ENCODE results near the gene RNF150. TPM values are rescaled to one million over a fixed set of nuclear protein-coding genes. Genes with fewer than 3 reads are reported as not detected.

RNF150 gene
- total RNA-seq, 4 donors from 2014 or later: 33.1 to 53.3 (median 43.6) TPM

DNA sequence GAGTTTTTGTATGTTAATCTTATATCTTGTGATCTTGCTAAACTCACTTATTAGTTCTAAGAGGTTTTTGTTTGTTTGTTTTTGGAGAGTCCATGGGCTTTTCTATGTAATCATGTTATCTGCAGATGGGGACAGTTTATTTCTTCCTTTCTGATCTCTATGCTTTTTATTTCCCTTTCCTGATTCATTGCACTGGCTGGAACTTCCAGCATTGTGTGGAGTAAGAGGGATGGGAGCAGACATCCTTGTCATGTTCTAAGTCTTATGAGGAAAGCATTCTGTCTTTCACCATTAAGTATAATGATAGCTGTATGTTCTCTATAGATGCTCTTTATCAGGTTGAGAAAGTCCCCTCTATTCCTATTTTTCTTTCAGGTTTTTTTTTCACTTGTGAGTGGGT lies 286.5 kb downstream of the RNF150 start:
- intact Hi-C loops (cut with DNase I): no loop called here
- no peak overlapping the region for H3K4me3 ChIP-seq
- H3K27ac ChIP-seq (replicated peaks in 1 of 4): no peak overlapping the region
- H3K9me3 ChIP-seq: no peaks in the 10 kb centered on the region
- TF ChIP-seq, protein P1, sequence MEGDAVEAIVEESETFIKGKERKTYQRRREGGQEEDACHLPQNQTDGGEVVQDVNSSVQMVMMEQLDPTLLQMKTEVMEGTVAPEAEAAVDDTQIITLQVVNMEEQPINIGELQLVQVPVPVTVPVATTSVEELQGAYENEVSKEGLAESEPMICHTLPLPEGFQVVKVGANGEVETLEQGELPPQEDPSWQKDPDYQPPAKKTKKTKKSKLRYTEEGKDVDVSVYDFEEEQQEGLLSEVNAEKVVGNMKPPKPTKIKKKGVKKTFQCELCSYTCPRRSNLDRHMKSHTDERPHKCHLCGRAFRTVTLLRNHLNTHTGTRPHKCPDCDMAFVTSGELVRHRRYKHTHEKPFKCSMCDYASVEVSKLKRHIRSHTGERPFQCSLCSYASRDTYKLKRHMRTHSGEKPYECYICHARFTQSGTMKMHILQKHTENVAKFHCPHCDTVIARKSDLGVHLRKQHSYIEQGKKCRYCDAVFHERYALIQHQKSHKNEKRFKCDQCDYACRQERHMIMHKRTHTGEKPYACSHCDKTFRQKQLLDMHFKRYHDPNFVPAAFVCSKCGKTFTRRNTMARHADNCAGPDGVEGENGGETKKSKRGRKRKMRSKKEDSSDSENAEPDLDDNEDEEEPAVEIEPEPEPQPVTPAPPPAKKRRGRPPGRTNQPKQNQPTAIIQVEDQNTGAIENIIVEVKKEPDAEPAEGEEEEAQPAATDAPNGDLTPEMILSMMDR (IDR thresholded peaks at IDR 0.05): no peak
- TF ChIP-seq POLR2A (IDR thresholded peaks at IDR 0.05; ENCODE audit: low read depth) (no peak), EP300 (IDR thresholded peaks at IDR 0.05) (no peak), POLR2AphosphoS5 (IDR thresholded peaks at IDR 0.05) (no peak)
- H3K36me3 ChIP-seq: no peaks in the 10 kb centered on the region
- no peak for DNase-seq (ENCODE audit: extremely low spot score)
- peaks cover 0 to 4% (median 2%) of the 10 kb centered on the region in 4 donors for H3K4me1 ChIP-seq
- no peaks in the 10 kb centered on the region for H3K27me3 ChIP-seq

DNA sequence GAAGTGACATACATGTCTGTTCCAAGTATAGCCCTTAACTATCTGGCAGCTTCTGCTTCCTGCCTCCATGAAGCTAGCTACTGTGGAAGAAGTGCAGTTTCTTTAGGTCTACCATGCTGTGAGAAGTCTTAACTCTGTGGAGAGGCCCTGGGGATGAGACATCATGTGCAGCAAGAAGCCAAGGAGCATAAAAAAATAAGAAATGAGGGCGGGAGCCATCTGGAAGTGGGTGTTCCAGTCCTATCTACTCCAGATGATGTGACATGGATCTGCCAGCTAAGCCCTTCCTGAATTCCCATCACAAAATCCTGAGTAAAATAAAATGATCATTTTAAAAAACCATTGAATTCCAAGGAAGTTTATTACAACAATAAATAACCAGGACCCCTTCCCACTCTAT lies 289.2 kb downstream of the RNF150 start:
- 78% methylated on average over 1 of the region's 1 CpG for WGBS
- peaks cover 0 to 7% (median 0%) of the 10 kb centered on the region in 4 donors for H3K9me3 ChIP-seq
- H3K27me3 ChIP-seq: no peaks in the 10 kb centered on the region
- no peak overlapping the region for H3K4me3 ChIP-seq
- H3K4me1 ChIP-seq: peaks cover 0 to 15% (median 14%) of the 10 kb centered on the region in 4 donors
- H3K27ac ChIP-seq (replicated peaks in 1 of 4): no peak overlapping the region
- no peak for TF ChIP-seq POLR2AphosphoS5 (IDR thresholded peaks at IDR 0.05)
- no peak for TF ChIP-seq POLR2A (IDR thresholded peaks at IDR 0.05; ENCODE audit: low read depth)
- TF ChIP-seq, protein P1 (IDR thresholded peaks at IDR 0.05): no peak
- TF ChIP-seq EP300 (IDR thresholded peaks at IDR 0.05): no peak
- intact Hi-C loops (cut with DNase I): no loop called here
- no peak for DNase-seq (ENCODE audit: extremely low spot score)
- no peaks in the 10 kb centered on the region for H3K36me3 ChIP-seq

DNA sequence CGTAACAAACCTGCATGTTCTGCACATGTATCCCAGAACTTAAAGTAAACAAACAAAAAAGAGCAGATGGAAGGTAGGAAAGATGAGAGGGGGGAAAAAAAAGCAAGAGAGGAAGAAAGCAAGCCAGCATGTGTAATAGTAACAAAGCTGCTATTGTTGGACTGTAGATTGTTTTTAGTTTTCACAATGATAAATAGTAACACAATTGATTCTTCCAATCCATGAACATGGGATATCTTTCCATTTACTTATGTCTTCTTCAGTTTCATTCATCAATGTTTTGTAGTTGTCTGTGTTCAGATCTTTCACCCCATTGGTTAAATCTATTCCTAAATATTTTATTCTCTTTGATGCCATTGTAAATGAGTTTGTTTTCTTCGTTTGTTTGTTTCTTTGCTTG lies 292.1 kb downstream of the RNF150 start:
- H3K4me3 ChIP-seq: no peak overlapping the region
- peak overlapping the region in 2 of 4 donors; percentile 68 to 75 for H3K27ac ChIP-seq (replicated peaks in 1 of 4)
- no peaks in the 10 kb centered on the region for H3K36me3 ChIP-seq
- TF ChIP-seq, protein P1 (IDR thresholded peaks at IDR 0.05): no peak
- TF ChIP-seq POLR2AphosphoS5 (IDR thresholded peaks at IDR 0.05) (no peak), POLR2A (IDR thresholded peaks at IDR 0.05; ENCODE audit: low read depth) (no peak), EP300 (IDR thresholded peaks at IDR 0.05) (no peak)
- 98% methylated on average over 2 of the region's 2 CpGs for WGBS
- no peaks in the 10 kb centered on the region for H3K27me3 ChIP-seq
- DNase-seq (ENCODE audit: extremely low spot score): no peak
- peaks cover 0 to 17% (median 14%) of the 10 kb centered on the region in 4 donors for H3K4me1 ChIP-seq
- intact Hi-C loops (cut with DNase I): no loop called here
- peaks cover 0 to 7% (median 0%) of the 10 kb centered on the region in 4 donors for H3K9me3 ChIP-seq

DNA sequence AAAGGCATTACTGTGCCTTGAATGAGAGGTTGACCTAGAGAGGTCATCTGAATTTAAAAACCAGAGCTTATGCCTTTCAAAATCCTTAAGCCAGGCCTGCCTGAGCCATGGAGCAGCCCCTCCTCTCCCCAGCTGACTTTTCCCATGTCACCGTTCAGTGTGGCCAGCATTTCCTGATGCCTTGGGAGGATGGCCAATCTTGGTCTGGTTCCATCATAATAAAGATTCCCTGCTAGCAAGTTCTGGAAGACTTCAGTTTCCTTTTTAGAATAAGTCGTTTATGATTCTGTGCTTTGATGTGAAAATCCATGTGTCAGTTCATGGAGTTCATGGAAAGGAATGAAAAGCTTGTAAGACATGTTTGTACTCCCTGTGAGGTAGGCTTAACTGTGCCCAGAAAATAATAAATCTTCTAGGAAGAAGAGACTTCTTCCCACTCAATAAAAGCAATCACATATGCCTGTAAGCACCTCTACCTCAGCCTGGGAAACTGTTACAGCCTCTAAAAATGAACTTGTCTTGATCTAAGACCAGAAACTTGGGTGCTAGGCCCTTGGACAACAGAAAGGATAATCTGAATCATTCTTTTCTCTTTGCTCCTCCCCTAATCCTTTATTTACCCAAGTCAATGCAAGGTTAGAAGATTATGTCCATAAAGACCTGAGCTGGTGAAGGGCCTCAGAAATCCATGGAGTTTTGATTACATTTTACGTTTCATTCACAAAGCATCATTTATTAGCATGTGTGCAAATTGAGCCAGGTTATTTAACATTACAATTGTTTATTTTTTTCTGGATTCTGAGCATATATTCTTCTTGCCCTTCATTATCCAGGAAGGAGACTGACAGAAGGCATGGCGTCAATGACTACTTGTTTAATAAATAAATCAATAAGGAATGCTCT lies 293.1 kb downstream of the RNF150 start:
- DNase-seq (ENCODE audit: extremely low spot score): no peak
- WGBS: 37% methylated on average over 4 of the region's 4 CpGs
- intact Hi-C loops (cut with DNase I): no loop called here
- Histone ChIP-seq H3K27me3 (no peaks in the 10 kb centered on the region), H3K36me3 (no peaks in the 10 kb centered on the region), H3K9me3 (peaks cover 0 to 7% (median 0%) of the 10 kb centered on the region in 4 donors), H3K4me3 (no peak overlapping the region), H3K4me1 (peaks cover 0 to 22% (median 14%) of the 10 kb centered on the region in 4 donors), H3K27ac (replicated peaks in 1 of 4) (peak overlapping the region; percentile 61 to 75 (median 66))
- TF ChIP-seq, protein P1 (IDR thresholded peaks at IDR 0.05): no peak
- TF ChIP-seq POLR2A (IDR thresholded peaks at IDR 0.05; ENCODE audit: low read depth) (no peak), POLR2AphosphoS5 (IDR thresholded peaks at IDR 0.05) (peak; percentile 28 to 68), EP300 (IDR thresholded peaks at IDR 0.05) (peak; percentile 56)
